DMS114 treated with DMSO at 0.1 percent for 48 hours (cell line): ENCODE results near the gene NELFA.
"Not testable (repeated sequence)": the region's sequence is repeated elsewhere in the genome, so short reads cannot be mapped to it uniquely, and the experiment has no call there.

Experiments used
- DNase-seq: peaks from one replicate; lab custom pipeline; 2025; ENCODE audit not compliant: unreplicated experiment; lab: John Stamatoyannopoulos, UW

Gene NELFA

DNA sequence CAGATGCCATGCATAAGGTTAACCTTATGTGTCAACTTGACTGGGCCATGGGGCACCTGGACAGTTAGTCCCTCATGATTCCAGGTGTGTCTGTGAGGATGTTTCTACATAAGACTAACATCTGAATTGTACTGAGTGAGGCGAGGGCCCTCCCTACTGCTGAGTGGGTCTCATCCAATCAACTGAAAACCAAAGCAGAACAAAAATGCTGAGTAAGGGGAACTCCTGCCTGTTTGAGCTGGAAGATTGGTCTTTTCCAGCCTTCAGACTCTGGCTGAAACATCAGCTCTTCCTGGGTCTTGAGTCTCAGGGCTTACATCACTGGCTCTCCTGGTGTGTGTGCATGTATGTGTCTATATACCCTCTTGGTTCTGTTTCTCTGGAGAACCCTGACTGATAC, 13.8 kb downstream of the NELFA start:
- DNase-seq, result no peak

DNA sequence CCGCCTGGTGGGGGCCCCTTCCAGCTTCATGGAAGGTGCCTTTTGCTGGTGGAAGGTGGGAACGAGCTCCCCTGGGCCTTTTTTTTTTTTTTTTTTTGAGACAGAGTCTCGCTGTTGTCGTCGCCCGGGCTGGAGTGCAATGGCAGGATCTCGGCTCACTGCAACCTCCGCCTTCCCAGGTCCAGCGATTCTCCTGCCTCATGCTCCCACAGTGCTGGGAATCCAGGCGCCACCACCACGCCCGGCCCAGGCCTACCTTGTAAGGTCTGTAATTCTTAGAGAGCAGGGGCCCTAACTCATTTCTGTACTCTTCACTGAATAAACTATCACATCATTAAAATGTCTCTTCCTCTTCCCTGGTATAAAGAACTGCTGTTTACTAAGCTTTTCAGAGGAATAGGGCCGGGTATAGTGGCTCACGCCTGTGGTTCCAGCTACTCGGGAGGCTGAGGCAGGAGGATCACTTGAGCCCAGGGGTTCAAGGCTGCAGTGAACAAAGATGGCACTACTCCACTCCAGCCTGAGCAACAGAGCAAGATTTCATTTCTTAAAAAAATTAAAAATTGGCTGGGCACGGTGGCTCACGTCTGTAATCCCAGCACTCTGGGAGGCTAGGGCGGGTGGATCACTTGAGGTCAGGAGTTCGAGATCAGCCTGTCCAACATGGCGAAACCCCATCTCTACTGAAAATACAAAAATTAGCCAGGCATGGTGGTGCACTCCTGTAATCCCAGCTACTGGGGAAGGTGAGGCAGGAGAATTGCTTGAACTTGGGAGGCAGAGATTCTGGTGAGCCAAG, 14.9 kb downstream of the NELFA start:
- not testable (repeated sequence) for DNase-seq

GRCh38 chr4:1993169-1993516, 15.6 kb downstream of the NELFA start:
- DNase-seq, result no peak

DNA sequence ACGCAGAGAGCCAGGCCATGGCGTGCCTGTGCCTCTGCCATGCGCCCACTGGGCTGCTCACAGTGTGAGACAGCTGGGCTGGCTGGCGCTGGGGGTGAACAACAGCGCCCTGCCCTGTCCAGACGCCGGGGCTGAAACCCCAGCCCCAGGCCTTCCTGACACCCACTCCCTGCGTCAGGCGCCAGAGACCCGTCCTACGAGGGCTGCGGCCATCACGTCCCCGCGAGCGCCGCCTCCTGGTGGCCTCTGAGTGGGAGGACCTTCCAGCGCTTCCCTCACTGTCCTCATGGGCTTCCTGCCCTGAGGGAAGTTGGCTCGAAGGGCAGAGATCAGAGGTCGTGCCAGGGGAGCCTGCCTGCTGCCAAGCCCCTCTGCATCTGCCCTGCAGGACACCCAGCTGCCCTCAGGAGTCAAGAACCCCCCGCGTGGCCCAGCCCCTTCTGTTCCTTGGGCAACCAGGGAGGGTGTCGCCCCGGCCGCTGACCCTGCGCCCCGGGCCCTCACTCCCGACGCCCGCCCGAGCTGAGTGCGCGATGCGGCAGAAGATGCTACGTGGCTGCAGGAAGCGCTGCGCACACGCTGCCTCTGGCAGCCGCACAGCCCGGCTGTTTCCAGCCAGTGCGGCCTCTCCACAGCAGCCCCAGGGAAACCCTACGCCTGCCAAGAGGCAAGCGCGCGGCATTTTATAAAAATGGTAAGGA, 16.2 kb downstream of the NELFA start:
- DNase-seq, result no peak

- no peak for DNase-seq
These were observed 17.0 kb downstream of the NELFA start for GRCh38 chr4:1991596-1992434.

DNA sequence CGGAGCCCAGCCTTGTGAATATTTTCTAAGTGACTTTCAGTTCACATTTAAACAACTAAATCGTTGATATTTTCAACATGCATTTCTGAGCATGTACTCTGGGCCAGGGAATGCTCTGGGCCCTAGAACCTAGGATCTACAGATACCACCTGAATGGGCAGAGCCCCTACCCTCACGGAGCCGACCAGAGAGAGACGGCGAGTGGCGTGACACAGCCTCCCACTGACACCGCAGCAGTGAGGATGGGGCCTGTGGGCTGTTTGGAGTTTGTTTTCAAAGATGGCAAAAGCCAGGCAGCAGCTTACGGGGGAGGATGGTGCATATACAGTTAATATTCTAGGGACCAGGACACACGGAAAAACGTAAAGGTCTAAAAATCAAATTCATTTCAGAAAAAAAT, 17.7 kb downstream of the NELFA start:
- DNase-seq, result no peak

DNA sequence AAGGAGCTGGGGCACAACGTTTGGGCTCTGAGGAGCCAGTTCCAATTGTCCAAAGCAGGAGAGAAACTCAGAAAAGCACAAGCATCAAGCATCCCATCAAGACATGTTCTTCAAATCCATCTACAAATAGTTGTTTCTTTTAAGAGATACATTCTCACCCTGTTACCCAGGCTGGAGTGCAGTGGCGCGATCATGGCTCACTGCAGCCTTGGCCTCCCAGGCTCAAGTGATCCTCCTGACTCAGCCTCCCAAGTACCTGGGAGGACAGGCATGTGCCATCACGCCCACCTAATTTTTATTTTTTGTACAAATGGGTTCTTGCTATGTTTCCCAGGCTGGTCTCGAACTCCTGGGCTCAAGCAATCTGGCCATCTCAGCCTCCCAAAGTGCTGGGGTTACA, 18.1 kb downstream of the NELFA start:
- DNase-seq, result no peak

GRCh38 chr4:1990348-1990645, 18.5 kb downstream of the NELFA start:
- DNase-seq, result no peak

GRCh38 chr4:1989533-1990347, 19.0 kb downstream of the NELFA start:
- no peak for DNase-seq

DNA sequence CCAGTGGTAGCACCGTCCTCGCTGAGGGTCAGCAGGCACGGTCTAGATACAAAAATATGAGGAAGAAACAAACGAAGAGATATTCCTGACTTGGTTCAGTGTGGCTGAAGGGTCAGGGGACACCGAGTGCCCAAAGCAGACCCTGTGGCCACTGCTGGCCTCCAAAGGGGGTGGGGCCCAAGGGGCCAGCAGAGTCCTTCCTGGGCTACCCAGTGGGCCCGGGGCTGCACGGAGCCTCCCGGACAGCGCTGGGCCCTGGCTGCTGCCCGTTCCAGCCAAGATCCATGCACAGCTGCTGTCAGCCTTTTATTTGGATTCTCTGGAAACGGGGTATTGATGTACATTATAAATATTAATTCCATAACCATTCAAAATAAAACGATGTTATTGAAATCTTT, 20.4 kb downstream of the NELFA start:
- DNase-seq, result no peak

- no peak for DNase-seq
These were observed 20.9 kb downstream of the NELFA start for GRCh38 chr4:1987721-1988326.

GRCh38 chr4:1987296-1987695, 21.5 kb downstream of the NELFA start:
- DNase-seq, result no peak

GRCh38 chr4:1986578-1987210, 22.1 kb downstream of the NELFA start:
- DNase-seq, result no peak

GRCh38 chr4:1985780-1986577, 22.8 kb downstream of the NELFA start:
- no peak for DNase-seq

- DNase-seq, result no peak
These were observed 23.5 kb downstream of the NELFA start for GRCh38 chr4:1985294-1985693.

DNA sequence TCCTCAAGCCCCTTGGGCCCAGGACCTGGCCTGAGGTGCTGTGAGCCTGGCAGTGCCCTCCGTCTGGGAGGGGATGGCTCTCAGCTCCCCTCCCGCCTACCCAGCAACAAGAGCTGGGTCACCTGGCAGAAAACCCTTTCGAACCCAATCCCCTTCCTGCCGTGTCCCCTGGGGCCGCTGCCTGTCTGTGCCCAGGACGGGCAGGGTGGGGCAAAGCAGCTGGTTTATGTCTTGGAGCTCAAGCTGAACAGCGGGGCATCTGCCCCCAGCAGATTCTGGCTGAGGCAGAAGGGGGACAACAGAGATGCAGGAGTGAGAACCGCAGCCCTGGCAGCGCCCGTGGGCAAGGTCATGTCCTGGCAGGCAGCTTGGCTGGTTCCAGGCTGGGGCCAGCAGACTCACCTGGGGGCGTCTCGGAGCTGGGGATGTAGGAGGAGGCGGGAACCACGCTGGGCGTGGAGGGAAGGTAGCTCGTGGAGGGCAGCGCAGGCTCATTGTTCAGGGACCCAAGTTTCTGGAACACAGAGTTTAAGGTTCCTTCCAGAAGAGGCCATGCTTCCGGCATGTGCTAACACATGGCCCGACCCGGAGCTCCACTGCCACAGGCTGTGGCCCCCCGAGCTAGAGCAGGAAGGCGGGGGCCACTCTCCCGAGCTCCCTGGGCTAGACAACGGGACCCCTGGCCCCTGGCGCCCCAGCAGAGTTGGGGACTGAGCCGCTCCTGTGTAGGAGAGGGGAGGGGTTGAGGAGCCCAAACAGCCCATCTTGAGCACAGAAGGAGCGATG, 24.2 kb downstream of the NELFA start:
- no peak for DNase-seq

GRCh38 chr4:1983846-1984405, 24.8 kb downstream of the NELFA start:
- no peak for DNase-seq

DNA sequence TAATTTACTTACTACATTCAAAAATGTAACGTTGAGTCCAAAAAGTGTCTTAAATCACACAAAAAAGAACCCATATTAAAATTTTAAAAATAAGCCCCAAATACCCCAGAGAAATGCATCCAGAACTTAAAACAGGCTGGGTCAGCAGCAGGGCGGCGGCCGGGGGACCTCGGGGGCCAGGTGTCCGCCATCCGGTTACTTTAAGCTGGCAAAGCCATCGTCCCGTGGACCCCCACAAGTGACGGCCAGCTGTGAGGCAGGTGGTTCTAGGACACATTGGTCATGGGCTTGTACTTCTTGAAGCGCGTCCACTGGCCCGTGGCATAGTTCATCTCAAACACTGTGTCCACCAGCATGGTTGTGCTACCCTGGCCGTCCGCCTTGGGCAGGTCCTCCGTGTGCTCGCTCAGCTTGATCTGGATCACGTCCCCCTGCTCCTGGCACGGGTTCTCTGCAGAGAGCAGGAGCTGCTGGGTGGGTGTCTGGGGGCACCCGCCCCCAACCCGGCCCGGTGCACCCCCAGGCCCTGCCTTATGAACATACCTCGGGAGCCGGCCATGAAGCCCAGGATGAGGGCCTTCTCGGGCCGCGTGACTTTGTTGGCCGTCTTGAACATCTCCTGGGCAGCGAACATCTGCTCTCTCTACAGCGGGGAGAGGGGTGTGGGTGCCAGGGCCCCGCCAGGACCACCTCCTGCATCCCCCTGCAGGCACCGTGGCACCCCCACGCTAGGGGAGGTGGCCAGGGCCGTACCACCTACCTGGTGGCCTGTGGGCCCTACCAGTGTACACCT, 25.5 kb downstream of the NELFA start:
- DNase-seq, result no peak
